H1 (cell line): Measurements from ENCODE around the gene MLYCD. TPM values are rescaled to one million over a fixed set of nuclear protein-coding genes. Genes with fewer than 3 reads are reported as not detected.

Source experiments
- CTCF ChIA-PET: fragments of 300-600 bp; sonication (Branson Sonifier 250); formaldehyde crosslinking; loops from one replicate; lab custom pipeline; 2021; ENCODE audit not compliant: partially characterized antibody; lab: Charles Lee
- POLR2A ChIA-PET: fragments of 300-600 bp; sonication (Branson Sonifier 250); formaldehyde crosslinking; loops from one replicate; lab custom pipeline; 2021; ENCODE audit warnings: inconsistent platforms; ENCODE audit not compliant: partially characterized antibody; lab: Charles Lee
- DNase-seq, 2 experiments: peaks; one replicate each; pipeline versions ENCODE4 v3.0.0 to v3.0.0-alpha.2; 2010 to 2022; ENCODE audit warnings: low spot score in 2 of 2, low read depth in 1 of 2, mixed read lengths in 1 of 2
- FAIRE-seq: peaks from 2 replicates; lab custom pipeline; 2011; peaks lifted over from hg19 to GRCh38; lab: Jason Lieb, UNC
- H2AFZ ChIP-seq: 2 replicates; pipeline ENCODE4 v1.8.1; 2012; ENCODE audit warnings: low read length, inconsistent platforms
- H2AK5ac ChIP-seq: 2 replicates; pipeline ENCODE4 v1.6.1; 2013; ENCODE audit warnings: low read depth, low read length
- H2BK120ac ChIP-seq: replicated peaks from 2 replicates; pipeline ENCODE3; 2013; ENCODE audit warnings: low read depth, low read length, inconsistent platforms
- H2BK12ac ChIP-seq: 2 replicates; pipeline ENCODE4 v1.6.1; 2013; ENCODE audit warnings: low read depth, low read length
- H2BK15ac ChIP-seq: 2 replicates; pipeline ENCODE4 v1.6.1; 2013; ENCODE audit warnings: low read length
- H2BK20ac ChIP-seq: 2 replicates; pipeline ENCODE4 v1.6.1; 2013; ENCODE audit warnings: low read length
- H2BK5ac ChIP-seq: 2 replicates; pipeline ENCODE4 v1.6.1; 2013; ENCODE audit warnings: low read depth, low read length
- H3K14ac ChIP-seq: 2 replicates; pipeline ENCODE4 v1.6.1; 2013; ENCODE audit warnings: inconsistent platforms; ENCODE audit not compliant: insufficient read length
- H3K18ac ChIP-seq: 2 replicates; pipeline ENCODE4 v1.6.1; 2013; ENCODE audit warnings: low read length; ENCODE audit errors: extremely low read depth
- H3K23ac ChIP-seq: 2 replicates; pipeline ENCODE4 v1.6.1; 2013; ENCODE audit warnings: inconsistent platforms; ENCODE audit not compliant: insufficient read length
- H3K23me2 ChIP-seq: 2 replicates; pipeline ENCODE4 v1.6.1; 2013; ENCODE audit warnings: low read depth, low read length
- H3K27ac ChIP-seq: 2 replicates; pipeline ENCODE4 v1.6.1; 2011; ENCODE audit warnings: low read depth, low read length, inconsistent platforms
- H3K27me3 ChIP-seq, 4 experiments: replicated peaks in 1 of 4; 1 replicate in 1 of 4; 2 replicates in 3 of 4; pipeline versions ENCODE4 v1.6.1 to v1.8.1; 2011 to 2013; ENCODE audit warnings: low read length in 3 of 4, mild to moderate bottlenecking in 3 of 4, inconsistent platforms in 2 of 4, mixed read lengths in 2 of 4, moderate library complexity in 1 of 4; ENCODE audit not compliant: control insufficient read depth in 3 of 4, insufficient read depth in 3 of 4; ENCODE audit errors: extremely low read depth in 1 of 4
- H3K36me3 ChIP-seq, 4 experiments: 2 replicates each; pipeline versions ENCODE4 v1.6.1 to v1.8.1; 2011 to 2013; ENCODE audit warnings: mild to moderate bottlenecking in 4 of 4, low read length in 3 of 4, moderate library complexity in 2 of 4, control low read depth in 1 of 4, inconsistent platforms in 1 of 4; ENCODE audit not compliant: insufficient read depth in 4 of 4, control insufficient read depth in 2 of 4
- H3K4ac ChIP-seq: replicated peaks from 2 replicates; pipeline ENCODE3; 2013; ENCODE audit warnings: low read length, low read depth, mixed read lengths, inconsistent platforms; ENCODE audit not compliant: insufficient read length
- H3K4me1 ChIP-seq, 4 experiments: replicated peaks in 1 of 4; 1 replicate in 1 of 4; 2 replicates in 3 of 4; pipeline versions ENCODE4 v1.6.1 to v1.8.1; 2011 to 2013; ENCODE audit warnings: low read length in 3 of 4, inconsistent platforms in 2 of 4, mixed read lengths in 1 of 4; ENCODE audit not compliant: insufficient read depth in 4 of 4, control insufficient read depth in 3 of 4
- H3K4me2 ChIP-seq, 2 experiments: 2 replicates each; pipeline versions ENCODE4 v1.6.1 to v1.8.1; 2011 to 2013; ENCODE audit warnings: low read depth in 2 of 2, low read length in 2 of 2, control low read depth in 1 of 2, inconsistent platforms in 1 of 2, mild to moderate bottlenecking in 1 of 2; ENCODE audit not compliant: insufficient read depth in 1 of 2
- H3K4me3 ChIP-seq, 4 experiments: fragments of 200-600, 300-600 bp in 1 of 4; sonication (generic), shearing (Covaris generic), sonication (Bioruptor Twin) in 1 of 4; 2 replicates each; pipeline versions ENCODE4 v1.5.1 to v1.8.1; 2011 to 2016; ENCODE audit warnings: low read length in 4 of 4, low read depth in 3 of 4, control low read depth in 2 of 4, inconsistent platforms in 2 of 4, mild to moderate bottlenecking in 2 of 4, mixed read lengths in 1 of 4, moderate library complexity in 1 of 4; ENCODE audit not compliant: insufficient read depth in 2 of 4; ENCODE audit errors: extremely low read depth in 1 of 4
- H3K56ac ChIP-seq: replicated peaks from 2 replicates; pipeline ENCODE3; 2013; ENCODE audit warnings: low read depth, mild to moderate bottlenecking, mixed read lengths, low read length, inconsistent platforms; ENCODE audit not compliant: insufficient read length
- H3K79me1 ChIP-seq: 2 replicates; pipeline ENCODE4 v1.6.1; 2013; ENCODE audit warnings: low read depth, low read length, control low read depth
- H3K79me2 ChIP-seq, 2 experiments: 2 replicates each; pipeline versions ENCODE4 v1.6.1 to v1.8.1; 2012 to 2013; ENCODE audit warnings: low read length in 2 of 2, mild to moderate bottlenecking in 2 of 2, inconsistent platforms in 1 of 2; ENCODE audit not compliant: insufficient read depth in 2 of 2, control insufficient read depth in 1 of 2
- H3K9ac ChIP-seq, 4 experiments: replicated peaks in 1 of 4; 1 replicate in 1 of 4; 2 replicates in 3 of 4; pipeline versions ENCODE4 v1.6.1 to v1.8.1; 2011 to 2013; ENCODE audit warnings: low read depth in 3 of 4, low read length in 3 of 4, control low read depth in 2 of 4, mild to moderate bottlenecking in 2 of 4, moderate library complexity in 2 of 4, inconsistent platforms in 1 of 4; ENCODE audit errors: extremely low read depth in 1 of 4
- H3K9me3 ChIP-seq, 2 experiments: 2 replicates each; pipeline versions ENCODE4 v1.6.1 to v1.8.1; 2012 to 2013; ENCODE audit warnings: mild to moderate bottlenecking in 2 of 2, moderate library complexity in 2 of 2, control low read depth in 1 of 2, inconsistent platforms in 1 of 2, low read depth in 1 of 2, low read length in 1 of 2, mixed read lengths in 1 of 2; ENCODE audit not compliant: insufficient read depth in 2 of 2
- H4K20me1 ChIP-seq, 2 experiments: replicated peaks in 1 of 2; 2 replicates each; pipeline versions ENCODE3 to v1.8.1; 2011 to 2013; ENCODE audit warnings: inconsistent platforms in 2 of 2, low read length in 2 of 2, mild to moderate bottlenecking in 1 of 2; ENCODE audit not compliant: insufficient read depth in 2 of 2, control insufficient read depth in 1 of 2
- H4K5ac ChIP-seq: 2 replicates; pipeline ENCODE4 v1.6.1; 2013; ENCODE audit warnings: low read length, low read depth, mixed read lengths, inconsistent platforms; ENCODE audit not compliant: insufficient read length
- H4K8ac ChIP-seq: 2 replicates; pipeline ENCODE4 v1.8.0; 2013; ENCODE audit warnings: mild to moderate bottlenecking, moderate library complexity, low read length, inconsistent platforms; ENCODE audit not compliant: insufficient read depth; ENCODE audit errors: extremely low read depth
- H4K91ac ChIP-seq: replicated peaks from 2 replicates; pipeline ENCODE3; 2013; ENCODE audit warnings: low read length, mixed read lengths, inconsistent platforms; ENCODE audit not compliant: insufficient read length
- JUND ChIP-seq: IDR thresholded peaks from 2 replicates; pipeline ENCODE4 v1.6.1; 2011; ENCODE audit warnings: mild to moderate bottlenecking, improper control_type of control experiment, low read length
- MAFK ChIP-seq: IDR thresholded peaks from 2 replicates; pipeline ENCODE4 v1.6.1; 2012; ENCODE audit warnings: low read depth, mild to moderate bottlenecking, improper control_type of control experiment, low read length
- WGBS, 2 experiments: shearing (Covaris generic) in 1 of 2; methylation state at CpG; one replicate each; pipeline versions ENCODE4 v1.1.6 to v1.1.7; 2013 to 2015; ENCODE audit warnings: low lambda C conversion rate in 2 of 2, mixed read lengths in 2 of 2, inconsistent platforms in 1 of 2, low coverage in 1 of 2, missing lambda C conversion rate in 1 of 2; ENCODE audit not compliant: insufficient replicate concordance in 2 of 2, insufficient coverage in 1 of 2, insufficient read length in 1 of 2; ENCODE audit errors: extremely low coverage in 1 of 2, missing lambda C conversion rate in 1 of 2; 5-methylcytosine and 5-hydroxymethylcytosine counted together
- polyA plus RNA-seq, 7 experiments: library from polyadenylated mRNA; depleted of rRNA in 3 of 7; stranded (reverse) in 5 of 7; unstranded in 2 of 7; fragments of >200 nt in 5 of 7; fragments of 200-250 nt in 2 of 7; gene quantifications; 1 replicate in 5 of 7; 2 replicates in 1 of 7; 4 replicates in 1 of 7; pipeline versions ENCODE4 v1.2.1 to v1.2.3, GENCODE V29; 2011 to 2013; ENCODE audit warnings: missing spikeins in 2 of 7, mixed read lengths in 2 of 7
- total RNA-seq: library from RNA; stranded (reverse); fragmentation: NEBNext Ultra II Directional; extraction: Animal tissue kit (Norgen Biotek cat#: 25700); gene quantifications from 2 replicates; pipeline ENCODE4 v1.2.1, GENCODE V29; 2021

Gene MLYCD
- total and polyA plus RNA-seq, 2 of the 8 experiments (the other 6 are each of a cell fraction or from before 2014, with no cell fraction given), result 3.7 to 7.0 TPM

GRCh38 chr16:83862661-83863060 is 36.3 kb upstream of the MLYCD start:
- Histone ChIP-seq H3K56ac (no peak overlapping the region), H2BK5ac (no peak overlapping the region), H2AK5ac (no peak overlapping the region), H3K14ac (no peak overlapping the region)
- CTCF ChIA-PET, result interaction anchor here (0.6 to 2.5 kb wide), 5 partner anchors 20 to 1984 kb away, joined by 3 to 7 read pairs (median 3); no protein-coding TSS in a partner anchor
- 86% methylated on average over 7 of the region's 7 CpGs; no CpG with 5 or more reads in 1 of the 2 experiments for WGBS, 2 experiments
- no peak for TF ChIP-seq JUND
- peak; percentile 92 for TF ChIP-seq MAFK
- TF ChIP-seq, all 59 proteins: peak for 1
- H4K20me1 ChIP-seq, result no peaks in the 10 kb centered on the region
- H4K8ac ChIP-seq, result no peak overlapping the region
- H4K91ac ChIP-seq, result no peak overlapping the region
- 0 out of 4 replicates have a peak, but pooled peaks cover 0 to 4% of the 10 kb centered on the region in 2 experiments for H3K9me3 ChIP-seq
- H2BK120ac ChIP-seq, result no peak overlapping the region
- no peaks in the 10 kb centered on the region for H3K23me2 ChIP-seq
- DNase-seq (no peak), FAIRE-seq (no peak)
- no peak overlapping the region for H2BK20ac ChIP-seq
- no peak overlapping the region for H3K9ac ChIP-seq
- no peak overlapping the region for H2BK12ac ChIP-seq
- no peak overlapping the region for H2BK15ac ChIP-seq
- no peaks in the 10 kb centered on the region for H3K36me3 ChIP-seq
- no peak overlapping the region for H3K4ac ChIP-seq
- no peaks in the 10 kb centered on the region for H3K79me1 ChIP-seq
- no peak overlapping the region for H3K27ac ChIP-seq
- no peak overlapping the region for H3K18ac ChIP-seq
- H3K23ac ChIP-seq, result no peak overlapping the region
- no peaks in the 10 kb centered on the region for H3K27me3 ChIP-seq
- H3K79me2 ChIP-seq, result no peaks in the 10 kb centered on the region
- H3K4me1 ChIP-seq, result peaks cover 0 to 8% (median 3%) of the 10 kb centered on the region in 4 experiments; a peak in 4 of 7 replicates
- H3K4me2 ChIP-seq, result no peak overlapping the region; a peak in 1 of 4 replicates
- POLR2A ChIA-PET, result interaction anchor here (1.4 kb wide), 1 partner anchor 12 kb away, joined by 3 read pairs; no protein-coding TSS in a partner anchor
- no peak overlapping the region for H2AFZ ChIP-seq
- no peak overlapping the region for H4K5ac ChIP-seq
- H3K4me3 ChIP-seq, result no peak overlapping the region
